ENCODE measurements around the gene PODN.

Gene PODN

DNA sequence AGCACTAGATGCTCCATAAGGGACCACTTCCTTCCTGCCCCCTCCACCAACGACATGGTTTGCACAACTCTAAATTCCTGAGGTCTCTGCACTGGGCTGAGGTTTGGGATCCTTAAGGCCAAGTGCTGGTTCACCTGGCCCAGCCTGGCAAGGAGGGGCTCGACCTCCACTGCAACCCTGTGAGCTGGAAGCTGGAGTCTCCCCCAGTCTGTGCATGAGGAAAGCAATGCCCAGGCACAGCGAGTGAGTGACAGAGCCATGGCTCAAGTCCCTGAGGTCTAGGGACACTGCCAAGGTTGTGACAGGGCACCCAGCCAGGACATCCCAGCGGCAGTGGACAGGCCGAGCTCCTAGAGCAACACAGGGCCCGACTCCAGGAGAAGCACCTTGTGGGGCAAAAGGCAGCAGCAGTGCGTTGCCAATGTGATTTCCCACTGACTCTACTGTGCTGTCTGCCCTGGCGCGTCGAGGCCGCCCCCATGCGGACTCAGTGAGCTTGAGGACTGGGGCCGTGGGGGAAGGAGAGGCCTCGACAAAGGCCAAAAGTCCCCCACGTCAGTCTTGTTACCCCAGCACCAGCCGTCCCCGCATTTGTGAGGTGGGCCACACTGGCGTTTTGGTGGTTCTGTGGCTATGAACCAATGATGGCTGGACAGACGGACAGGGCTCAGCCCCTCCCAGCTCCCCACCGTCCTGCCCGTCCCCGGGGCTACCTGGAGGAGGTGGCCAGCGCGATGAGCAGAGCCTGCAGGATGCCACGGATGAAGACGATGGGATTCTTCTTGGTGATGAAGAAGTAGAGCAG lies 30.0 kb downstream of the PODN start:
- no peak for DNase-seq

DNA sequence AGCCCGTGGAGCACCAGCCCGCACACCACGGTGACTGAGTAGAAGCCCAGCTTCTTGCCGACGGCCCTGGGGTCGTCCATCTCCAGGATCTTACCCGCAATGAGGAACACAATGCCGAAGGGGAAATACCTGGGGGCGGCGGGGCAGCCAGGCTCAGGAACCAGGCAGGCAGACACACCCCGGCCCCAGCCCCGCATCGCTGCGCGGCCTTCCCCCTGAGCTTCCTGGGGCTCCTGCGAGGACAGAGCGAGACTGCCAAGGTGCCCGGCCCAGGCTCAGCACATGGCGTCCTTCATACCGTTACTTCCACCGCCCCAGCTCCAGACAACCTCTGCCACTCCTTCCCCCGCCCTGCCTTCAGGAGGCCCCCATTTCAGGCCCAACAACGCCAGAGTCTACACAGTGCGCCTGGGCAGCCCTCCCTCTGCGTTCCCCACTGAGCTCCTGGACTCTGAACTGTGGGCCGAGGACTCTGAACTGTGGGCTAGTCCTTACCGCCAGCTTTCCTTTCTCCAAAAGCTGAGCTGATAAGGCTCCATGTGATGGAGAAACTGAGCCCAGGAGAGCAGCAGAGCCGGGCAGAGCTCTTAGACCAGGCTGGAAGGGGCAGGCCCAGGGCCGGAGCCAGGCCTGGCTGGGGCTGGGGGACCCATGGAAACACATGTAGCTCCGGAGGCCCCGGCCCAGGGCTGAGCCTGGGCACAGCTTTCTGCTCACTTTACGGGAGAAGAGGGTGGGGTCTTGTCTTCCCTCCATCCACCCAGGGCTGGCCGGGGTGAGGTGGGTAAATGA lies 30.8 kb downstream of the PODN start:
- no peak for DNase-seq

DNA sequence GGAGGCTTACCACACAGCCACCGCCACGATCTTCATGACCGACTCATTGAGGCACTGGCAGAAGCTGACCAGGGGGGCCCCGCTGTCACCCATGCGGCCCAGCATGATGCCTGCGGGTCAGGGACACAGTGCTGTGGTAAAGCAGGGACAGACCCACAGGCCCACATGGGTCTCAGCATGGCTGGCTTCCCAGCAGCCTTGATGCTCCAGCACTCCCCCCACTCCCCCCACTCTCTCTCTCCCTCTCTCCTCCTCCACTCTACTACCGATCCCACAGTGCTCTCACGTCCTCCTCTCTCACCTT lies 31.4 kb downstream of the PODN start:
- DNase-seq: no peak

- DNase-seq: no peak
Observed at GRCh38 chr1:53093778-53094532, 31.9 kb downstream of the PODN start.

GRCh38 chr1:53094533-53094919 lies 32.5 kb downstream of the PODN start:
- DNase-seq: no peak

DNA sequence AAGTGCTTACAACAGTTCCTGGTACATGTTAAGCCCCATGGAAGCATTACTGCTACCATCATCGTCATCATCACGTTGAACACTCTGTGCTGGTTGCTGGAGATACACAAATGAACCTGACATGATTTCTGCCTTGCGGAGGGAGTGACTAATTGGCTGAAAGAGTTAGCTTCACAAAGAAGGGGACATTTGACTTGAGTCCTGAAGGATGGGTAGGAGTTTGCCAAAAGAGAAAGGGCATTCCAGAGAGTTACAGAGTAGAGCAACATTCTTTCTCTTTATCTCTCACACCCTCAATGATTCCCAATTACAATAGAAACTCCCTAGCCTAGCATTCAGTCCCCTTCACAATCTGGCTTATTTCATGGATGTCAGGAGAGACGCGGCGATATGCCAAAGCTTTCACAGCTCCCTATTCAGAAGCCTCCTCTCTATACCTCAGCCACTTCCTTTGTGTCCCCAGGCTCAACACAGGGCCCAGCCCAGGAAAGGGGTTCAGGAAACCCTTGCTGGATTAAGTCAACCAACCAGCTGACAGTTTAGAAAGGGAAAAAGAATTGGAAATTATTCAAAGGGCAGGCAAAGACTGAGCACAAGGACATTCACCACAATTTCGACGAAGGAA lies 42.4 kb downstream of the PODN start:
- DNase-seq: no peak

DNA sequence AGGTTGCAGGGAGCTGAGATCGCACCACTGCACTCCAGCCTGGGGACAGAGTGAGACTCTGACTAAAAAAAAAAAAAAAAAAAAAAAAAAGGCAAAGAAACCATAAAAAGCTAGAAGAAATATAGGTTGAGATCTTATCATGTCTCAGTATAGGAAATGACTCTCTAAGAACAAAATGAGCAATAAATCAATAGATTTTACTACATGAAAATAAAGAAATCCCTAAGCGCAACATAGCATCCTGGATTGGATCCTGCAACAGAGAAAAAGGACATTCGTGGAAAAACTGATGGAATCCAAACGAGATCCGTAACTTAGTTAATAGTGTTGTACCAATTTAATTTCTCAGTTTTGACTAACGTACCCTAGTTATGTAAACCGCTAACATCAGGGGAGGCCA lies 45.1 kb downstream of the PODN start:
- DNase-seq: no peak

GRCh38 chr1:53107570-53108322 lies 45.7 kb downstream of the PODN start:
- peak; percentile 11 for DNase-seq

- DNase-seq: no peak
Observed at GRCh38 chr1:53108646-53109580, 46.9 kb downstream of the PODN start.

- no peak for DNase-seq
Observed at GRCh38 chr1:53110370-53111072, 48.5 kb downstream of the PODN start.

- DNase-seq: no peak
Observed at GRCh38 chr1:53111073-53111556, 49.1 kb downstream of the PODN start.

DNA sequence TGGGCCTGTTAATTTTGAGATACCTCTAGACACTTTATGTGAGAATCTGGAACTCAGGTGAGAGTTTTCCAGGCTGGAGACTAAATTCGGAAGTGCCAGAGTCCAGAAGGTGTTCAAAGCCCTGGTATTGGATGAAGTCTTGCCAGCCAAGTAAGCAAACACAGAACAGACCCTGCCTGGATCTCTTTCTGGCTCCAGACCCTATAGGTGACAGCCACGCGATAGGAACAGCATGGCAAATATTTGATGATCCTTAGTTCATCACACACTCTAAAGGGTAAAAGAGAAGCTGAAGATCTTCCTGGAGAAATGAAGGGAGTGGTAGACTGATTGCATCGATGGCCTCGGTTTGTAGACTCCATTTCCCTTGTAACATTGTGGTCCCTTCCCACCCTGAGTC lies 49.7 kb downstream of the PODN start:
- no peak for DNase-seq

GRCh38 chr1:53112271-53112774 lies 50.3 kb downstream of the PODN start:
- no peak for DNase-seq

GRCh38 chr1:53112861-53113260 lies 50.8 kb downstream of the PODN start:
- DNase-seq: no peak

GRCh38 chr1:53114090-53114489 lies 52.1 kb downstream of the PODN start:
- DNase-seq: no peak

DNA sequence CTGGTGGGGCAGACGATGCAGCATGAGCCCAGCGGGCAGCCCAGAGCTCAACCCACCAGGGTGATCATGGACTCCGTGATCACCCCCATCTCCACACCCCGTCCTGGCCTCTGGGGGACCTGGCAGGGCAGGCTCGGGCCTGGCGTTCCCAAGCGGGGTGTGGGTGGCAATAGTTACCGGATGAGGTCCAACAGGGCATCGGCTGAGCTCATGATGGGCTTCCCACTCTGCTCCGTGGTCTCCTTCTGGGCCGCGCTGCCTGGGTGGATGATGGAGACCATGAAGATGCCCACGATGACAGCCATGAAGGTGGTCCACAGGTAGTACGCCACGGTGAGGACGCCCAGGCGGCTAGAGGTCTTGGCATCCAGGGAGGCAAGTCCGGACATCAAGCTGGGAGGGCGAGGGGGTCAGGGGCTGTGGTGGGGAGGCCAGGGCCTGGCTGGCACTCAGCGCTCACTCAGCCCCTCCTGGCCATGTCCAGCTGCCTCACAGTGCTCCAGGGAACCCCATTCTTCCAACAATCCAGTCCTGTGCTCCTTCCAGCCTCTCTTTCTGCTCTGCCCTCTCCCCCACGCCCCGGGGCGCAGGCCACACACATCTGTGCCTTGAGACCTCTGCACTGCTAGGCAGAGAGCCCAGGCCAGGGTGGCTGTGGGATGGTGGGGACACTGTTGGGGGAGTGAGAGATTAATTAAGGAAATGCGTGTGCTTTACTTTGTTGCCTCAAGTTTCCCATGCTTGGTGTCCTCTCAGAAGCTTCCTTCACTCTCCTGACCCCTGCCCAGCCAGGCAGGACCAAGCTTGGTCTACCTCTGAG lies 52.8 kb downstream of the PODN start:
- DNase-seq: no peak

- no peak for DNase-seq
Observed at GRCh38 chr1:53115403-53116306, 53.6 kb downstream of the PODN start.

DNA sequence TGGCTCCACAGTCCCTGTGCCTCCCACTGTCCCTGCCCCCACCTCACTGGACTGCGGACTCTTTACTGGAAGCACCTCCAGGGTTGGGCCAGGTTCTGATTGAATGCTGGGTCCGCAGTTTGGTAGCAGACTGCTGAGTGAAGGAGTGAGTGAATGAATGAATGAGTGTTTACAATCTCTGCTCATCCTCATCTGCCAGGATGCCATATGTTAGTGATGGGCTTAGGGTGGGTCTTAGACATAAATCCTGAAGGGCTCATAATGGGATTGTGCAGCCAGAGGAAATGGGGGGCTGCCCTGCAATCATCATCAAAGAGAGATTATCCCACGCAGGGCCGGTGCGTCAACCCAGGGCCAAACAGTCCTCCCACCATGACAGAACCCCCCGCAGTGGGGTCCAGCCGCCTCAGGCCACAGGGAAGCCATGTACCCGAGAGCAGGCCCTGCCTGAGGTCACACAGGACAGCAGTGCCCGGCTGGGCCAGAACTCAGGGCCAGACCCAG lies 54.3 kb downstream of the PODN start:
- DNase-seq: no peak
